RWPE2 (cell line): ENCODE results near the gene SRL.

Experiments
- ATAC-seq: fragments of 200-7000 bp; cut with Tn5 transposase; 3 replicates; pipeline ENCODE4 v1.9.1; 2021; ENCODE audit warnings: low read depth
- DNase-seq: peaks from one replicate; pipeline ENCODE4 v3.0.0-alpha.2; 2020; ENCODE audit warnings: low spot score
- H3K27ac ChIP-seq: fragments of 450-650 bp; 2 replicates; pipeline ENCODE4 v1.5.1; 2017; ENCODE audit warnings: mild to moderate bottlenecking; ENCODE audit not compliant: poor library complexity, severe bottlenecking
- H3K27me3 ChIP-seq: fragments of 250-450 bp; sonication (Bioruptor Pico); 2 replicates; pipeline ENCODE4 v1.5.1; 2021; ENCODE audit warnings: mild to moderate bottlenecking, moderate library complexity; ENCODE audit not compliant: insufficient read depth, poor library complexity, severe bottlenecking
- H3K36me3 ChIP-seq: fragments of 250-450 bp; sonication (Bioruptor Pico); 2 replicates; pipeline ENCODE4 v1.5.1; 2020; ENCODE audit warnings: low read depth, mild to moderate bottlenecking, moderate library complexity
- H3K4me1 ChIP-seq: fragments of 250-450 bp; sonication (Bioruptor Pico); 2 replicates; pipeline ENCODE4 v1.5.1; 2021; ENCODE audit warnings: mild to moderate bottlenecking, moderate library complexity; ENCODE audit not compliant: insufficient read depth, poor library complexity, severe bottlenecking
- H3K4me3 ChIP-seq: fragments of 250-450 bp; sonication (Bioruptor Pico); 2 replicates; pipeline ENCODE4 v1.5.1; 2021; ENCODE audit warnings: mild to moderate bottlenecking, moderate library complexity; ENCODE audit not compliant: severe bottlenecking
- H3K9me3 ChIP-seq: fragments of 250-450 bp; sonication (Bioruptor Pico); 2 replicates; pipeline ENCODE4 v1.5.1; 2021; ENCODE audit warnings: mild to moderate bottlenecking, moderate library complexity; ENCODE audit not compliant: severe bottlenecking
- TF ChIP-seq, protein P1 (sequence below): fragments of 450-650 bp; IDR thresholded peaks from one replicate; pipeline ENCODE4 v1.5.1; 2017; ENCODE audit warnings: mild to moderate bottlenecking, moderate library complexity; ENCODE audit not compliant: poor library complexity, severe bottlenecking

SRL gene

GRCh38 chr16:4207683-4208340 lies 34.1 kb downstream of the SRL start:
- H3K4me1 ChIP-seq = no peaks in the 10 kb centered on the region
- H3K36me3 ChIP-seq = no peaks in the 10 kb centered on the region
- H3K27ac ChIP-seq = no peak overlapping the region
- H3K9me3 ChIP-seq = no peaks in the 10 kb centered on the region
- DNase-seq (no peak), ATAC-seq (no peak)
- no peak overlapping the region for H3K4me3 ChIP-seq
- H3K27me3 ChIP-seq = no peaks in the 10 kb centered on the region
- TF ChIP-seq, protein P1, sequence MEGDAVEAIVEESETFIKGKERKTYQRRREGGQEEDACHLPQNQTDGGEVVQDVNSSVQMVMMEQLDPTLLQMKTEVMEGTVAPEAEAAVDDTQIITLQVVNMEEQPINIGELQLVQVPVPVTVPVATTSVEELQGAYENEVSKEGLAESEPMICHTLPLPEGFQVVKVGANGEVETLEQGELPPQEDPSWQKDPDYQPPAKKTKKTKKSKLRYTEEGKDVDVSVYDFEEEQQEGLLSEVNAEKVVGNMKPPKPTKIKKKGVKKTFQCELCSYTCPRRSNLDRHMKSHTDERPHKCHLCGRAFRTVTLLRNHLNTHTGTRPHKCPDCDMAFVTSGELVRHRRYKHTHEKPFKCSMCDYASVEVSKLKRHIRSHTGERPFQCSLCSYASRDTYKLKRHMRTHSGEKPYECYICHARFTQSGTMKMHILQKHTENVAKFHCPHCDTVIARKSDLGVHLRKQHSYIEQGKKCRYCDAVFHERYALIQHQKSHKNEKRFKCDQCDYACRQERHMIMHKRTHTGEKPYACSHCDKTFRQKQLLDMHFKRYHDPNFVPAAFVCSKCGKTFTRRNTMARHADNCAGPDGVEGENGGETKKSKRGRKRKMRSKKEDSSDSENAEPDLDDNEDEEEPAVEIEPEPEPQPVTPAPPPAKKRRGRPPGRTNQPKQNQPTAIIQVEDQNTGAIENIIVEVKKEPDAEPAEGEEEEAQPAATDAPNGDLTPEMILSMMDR = no peak

DNA sequence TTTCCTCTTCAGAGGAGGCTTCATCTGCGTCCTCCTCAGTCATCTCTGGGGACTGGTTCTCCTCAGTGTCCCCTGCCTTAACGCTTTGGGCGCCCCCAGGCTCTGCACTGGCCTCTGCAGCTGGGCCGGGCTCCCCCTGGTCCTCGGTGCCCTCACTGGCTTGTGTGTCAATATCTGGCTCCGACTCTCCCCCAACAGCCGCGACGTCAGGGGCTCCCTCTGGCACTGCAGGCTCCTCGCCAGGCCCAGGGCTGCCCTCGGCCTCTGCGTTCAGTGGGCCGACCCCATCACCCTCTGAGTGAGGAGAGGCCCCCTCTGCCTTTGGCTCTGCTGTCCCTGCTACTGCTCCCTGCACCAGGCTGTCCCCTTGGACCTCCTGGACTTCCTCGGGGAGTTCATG lies 34.7 kb downstream of the SRL start:
- Histone ChIP-seq H3K36me3 (no peaks in the 10 kb centered on the region), H3K27ac (no peak overlapping the region), H3K4me3 (no peak overlapping the region), H3K27me3 (no peaks in the 10 kb centered on the region), H3K9me3 (no peaks in the 10 kb centered on the region), H3K4me1 (no peaks in the 10 kb centered on the region)
- DNase-seq (no peak), ATAC-seq (no peak)
- TF ChIP-seq, protein P1 = no peak

DNA sequence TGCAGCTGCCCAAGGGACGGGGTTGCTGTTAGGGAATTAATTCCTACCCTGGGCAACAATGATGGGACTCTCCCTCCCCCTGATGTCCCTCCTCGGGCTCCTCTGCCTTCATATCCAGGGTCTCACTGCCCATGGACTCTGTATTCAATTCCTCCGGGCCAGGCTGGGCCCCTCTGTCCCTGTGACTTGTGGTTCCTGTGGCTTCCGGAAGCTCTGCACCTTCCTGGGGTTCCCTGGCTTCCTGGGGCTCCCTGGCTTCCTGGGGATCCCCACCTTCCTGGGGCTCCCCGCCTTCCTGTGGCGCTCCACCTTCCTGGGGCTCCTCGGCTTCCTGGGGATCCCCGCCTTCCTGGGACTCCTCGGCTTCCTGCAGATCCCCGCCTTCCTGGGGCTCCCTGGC lies 35.2 kb downstream of the SRL start:
- H3K4me1 ChIP-seq = no peaks in the 10 kb centered on the region
- no peak overlapping the region for H3K27ac ChIP-seq
- ATAC-seq = no peak

GRCh38 chr16:4205971-4206370 lies 35.9 kb downstream of the SRL start:
- H3K4me3 ChIP-seq = no peak overlapping the region
- H3K27ac ChIP-seq = no peak overlapping the region
- DNase-seq = no peak
- no peaks in the 10 kb centered on the region for H3K4me1 ChIP-seq
- ATAC-seq = no peak
- no peaks in the 10 kb centered on the region for H3K27me3 ChIP-seq
- H3K9me3 ChIP-seq = no peaks in the 10 kb centered on the region
- TF ChIP-seq, protein P1 = no peak
- H3K36me3 ChIP-seq = no peaks in the 10 kb centered on the region

More for the DNA sequence above, 35.2 kb downstream of the SRL start:
- Histone ChIP-seq H3K4me3 (no peak overlapping the region), H3K36me3 (no peaks in the 10 kb centered on the region), H3K27me3 (no peaks in the 10 kb centered on the region), H3K9me3 (no peaks in the 10 kb centered on the region)
- no peak for DNase-seq
- TF ChIP-seq, protein P1 = no peak

DNA sequence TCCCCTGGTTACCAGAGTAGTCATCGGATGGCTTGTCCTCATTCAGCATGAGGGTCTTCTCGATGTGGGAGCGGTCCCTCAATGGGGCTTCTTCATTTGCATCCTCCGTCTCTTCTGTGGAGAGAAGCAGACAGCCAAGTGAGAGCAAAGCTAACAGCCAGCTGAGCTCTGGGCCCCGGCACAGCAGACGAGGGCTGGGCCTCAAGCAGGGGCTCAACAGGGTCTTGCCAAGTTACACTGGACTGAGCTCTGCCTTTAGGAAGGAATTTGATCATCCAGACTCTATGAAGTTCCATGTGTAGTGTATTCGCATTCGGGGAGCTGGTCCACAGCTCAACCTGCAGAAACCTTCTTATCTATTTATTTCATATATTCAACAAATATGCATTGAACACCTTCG lies 37.4 kb downstream of the SRL start:
- TF ChIP-seq, protein P1 = no peak
- no peak overlapping the region for H3K27ac ChIP-seq
- H3K36me3 ChIP-seq = no peaks in the 10 kb centered on the region
- H3K9me3 ChIP-seq = no peaks in the 10 kb centered on the region
- DNase-seq = no peak
- H3K4me3 ChIP-seq = no peak overlapping the region
- no peaks in the 10 kb centered on the region for H3K4me1 ChIP-seq
- ATAC-seq = no peak
- no peaks in the 10 kb centered on the region for H3K27me3 ChIP-seq
